NCI-H2107 (cell line): Measurements from ENCODE around the gene SLC25A4.
A peak's percentile ranks its signal among the peaks of the same experiment; 100 is the strongest.

ENCODE experiments used
- DNase-seq: peaks from one replicate; lab custom pipeline; 2025; lab: John Stamatoyannopoulos, UW

Gene SLC25A4

GRCh38 chr4:185120631-185120946 is 22.5 kb upstream of the SLC25A4 start:
- no peak for DNase-seq

GRCh38 chr4:185122681-185123345 is 20.3 kb upstream of the SLC25A4 start:
- no peak for DNase-seq

GRCh38 chr4:185124006-185124405 is 19.1 kb upstream of the SLC25A4 start:
- DNase-seq, result no peak

GRCh38 chr4:185127021-185127925 is 15.8 kb upstream of the SLC25A4 start:
- no peak for DNase-seq

- no peak for DNase-seq
Observed at GRCh38 chr4:185128272-185129119, 14.6 kb upstream of the SLC25A4 start.

GRCh38 chr4:185134307-185134869 is 8.7 kb upstream of the SLC25A4 start:
- no peak for DNase-seq

- DNase-seq, result peak; percentile 5
Observed at GRCh38 chr4:185137233-185137925, 5.7 kb upstream of the SLC25A4 start.

GRCh38 chr4:185138161-185138560 is 4.9 kb upstream of the SLC25A4 start:
- DNase-seq, result no peak

- DNase-seq, result no peak
Observed at GRCh38 chr4:185139736-185140135, 3.3 kb upstream of the SLC25A4 start.

- no peak for DNase-seq
Observed at GRCh38 chr4:185141777-185142176, 1.3 kb upstream of the SLC25A4 start.

GRCh38 chr4:185142564-185142911 is 528 bp upstream of the SLC25A4 start:
- DNase-seq, result no peak

GRCh38 chr4:185143601-185143969 is 519 bp downstream of the SLC25A4 start:
- DNase-seq, result no peak

- DNase-seq, result no peak
Observed at GRCh38 chr4:185144601-185145240, 1.7 kb downstream of the SLC25A4 start.

- DNase-seq, result no peak
Observed at GRCh38 chr4:185145572-185145971, 2.5 kb downstream of the SLC25A4 start.

GRCh38 chr4:185149392-185149791 is 6.3 kb downstream of the SLC25A4 start:
- DNase-seq, result no peak

- DNase-seq, result no peak
Observed at GRCh38 chr4:185151296-185151695, 8.2 kb downstream of the SLC25A4 start.

GRCh38 chr4:185165605-185166063 is 22.6 kb downstream of the SLC25A4 start:
- no peak for DNase-seq

GRCh38 chr4:185167234-185167633 is 24.2 kb downstream of the SLC25A4 start:
- DNase-seq, result no peak

GRCh38 chr4:185171373-185172071 is 28.5 kb downstream of the SLC25A4 start:
- DNase-seq, result no peak

GRCh38 chr4:185179488-185179887 is 36.4 kb downstream of the SLC25A4 start:
- no peak for DNase-seq

- DNase-seq, result no peak
Observed at GRCh38 chr4:185182239-185182638, 39.2 kb downstream of the SLC25A4 start.
